Smooth muscle cell (in vitro differentiated cells): Measurements from ENCODE around the gene SHH. TPM values are rescaled to one million over a fixed set of nuclear protein-coding genes. Genes with fewer than 3 reads are reported as not detected.
A peak's percentile ranks its signal among the peaks of the same experiment; 100 is the strongest.

Experiments
- DNase-seq: peaks from one replicate; lab custom pipeline; 2025; ENCODE audit not compliant: unreplicated experiment; lab: John Stamatoyannopoulos, UW
- H2AFZ ChIP-seq: fragments of 200-600 bp; sonication (generic); 2 replicates; pipeline ENCODE4 v1.6.0; 2016; ENCODE audit warnings: antibody characterized with exemption, low read depth, mild to moderate bottlenecking
- H3F3A ChIP-seq: fragments of 200-600 bp; sonication (generic); 2 replicates; pipeline ENCODE4 v1.6.0; 2017; ENCODE audit warnings: antibody characterized with exemption, low read depth
- H3K27ac ChIP-seq: fragments of 200-600 bp; sonication (generic); 2 replicates; pipeline ENCODE4 v1.5.1; 2016; ENCODE audit warnings: low read depth, mild to moderate bottlenecking
- H3K27me3 ChIP-seq: fragments of 200-600 bp; sonication (generic); 2 replicates; pipeline ENCODE4 v1.6.1; 2016; ENCODE audit warnings: low read depth, mild to moderate bottlenecking
- H3K36me3 ChIP-seq: fragments of 200-600 bp; sonication (generic); 2 replicates; pipeline ENCODE4 v1.5.1; 2016; ENCODE audit warnings: low read depth
- H3K4me1 ChIP-seq: fragments of 200-600 bp; sonication (generic); 2 replicates; pipeline ENCODE4 v1.5.1; 2016; ENCODE audit warnings: low read depth
- H3K4me2 ChIP-seq: fragments of 200-600 bp; sonication (generic); 2 replicates; pipeline ENCODE4 v1.6.0; 2016; ENCODE audit warnings: mild to moderate bottlenecking
- H3K4me3 ChIP-seq: fragments of 200-600 bp; sonication (generic); 2 replicates; pipeline ENCODE4 v1.5.1; 2016; ENCODE audit warnings: mild to moderate bottlenecking
- H3K79me2 ChIP-seq: fragments of 200-600 bp; sonication (generic); 2 replicates; pipeline ENCODE4 v1.6.0; 2016; ENCODE audit warnings: low read depth, mild to moderate bottlenecking
- H3K9ac ChIP-seq: fragments of 200-600 bp; sonication (generic); 2 replicates; pipeline ENCODE4 v1.6.0; 2016; ENCODE audit warnings: low read depth
- H3K9me3 ChIP-seq: fragments of 200-600 bp; sonication (generic); replicated peaks from 2 replicates; pipeline ENCODE4 v1.5.1; 2016; ENCODE audit warnings: low read depth
- H4K20me1 ChIP-seq: fragments of 200-600 bp; sonication (generic); 2 replicates; pipeline ENCODE4 v1.6.0; 2016; ENCODE audit warnings: low read depth
- CTCF ChIP-seq: fragments of 200-600 bp; sonication (generic); IDR thresholded peaks from 2 replicates; pipeline ENCODE4 v1.5.1; 2017; ENCODE audit warnings: borderline replicate concordance, mild to moderate bottlenecking, antibody characterized with exemption; ENCODE audit not compliant: insufficient read depth, poor library complexity, severe bottlenecking
- WGBS: methylation state at CpG from one replicate; pipeline ENCODE4 v1.1.7; 2016; ENCODE audit warnings: low lambda C conversion rate; 5-methylcytosine and 5-hydroxymethylcytosine counted together
- polyA plus RNA-seq: library from polyadenylated mRNA; unstranded; fragments of >200 nt; fragmentation: Nextera tagmentation; extraction: Ambion mirVana; gene quantifications from 2 replicates; pipeline ENCODE4 v1.2.1, GENCODE V29; 2016
- total RNA-seq: library from RNA; depleted of rRNA; stranded (reverse); fragments of >200 nt; gene quantifications from 2 replicates; pipeline ENCODE4 v1.2.3, GENCODE V29; 2014

SHH gene
- total and polyA plus RNA-seq, 2 experiments from 2014 or later: not detected

- H3K4me1 ChIP-seq: no peaks in the 10 kb centered on the region
- no peak overlapping the region for H3K4me3 ChIP-seq
- no peak overlapping the region for H3K9ac ChIP-seq
- WGBS: 83% methylated on average over 35 of the region's 38 CpGs
- H3K27me3 ChIP-seq: peaks cover 56% of the 10 kb centered on the region
- H3K79me2 ChIP-seq: no peaks in the 10 kb centered on the region
- no peak overlapping the region for H3K27ac ChIP-seq
- H3K9me3 ChIP-seq: no peaks in the 10 kb centered on the region
- H2AFZ ChIP-seq: no peak overlapping the region
- no peaks in the 10 kb centered on the region for H3K36me3 ChIP-seq
- no peak for TF ChIP-seq CTCF
- no peaks in the 10 kb centered on the region for H3F3A ChIP-seq
- DNase-seq: no peak
- H4K20me1 ChIP-seq: no peaks in the 10 kb centered on the region
- no peak overlapping the region for H3K4me2 ChIP-seq
Measured at GRCh38 chr7:155797262-155798250, 14.7 kb downstream of the SHH start.

- Histone ChIP-seq H3K79me2 (no peaks in the 10 kb centered on the region), H3F3A (no peaks in the 10 kb centered on the region), H3K4me3 (no peak overlapping the region), H4K20me1 (no peaks in the 10 kb centered on the region), H3K9me3 (no peaks in the 10 kb centered on the region), H3K9ac (no peak overlapping the region), H3K36me3 (no peaks in the 10 kb centered on the region), H3K4me1 (no peaks in the 10 kb centered on the region), H3K27ac (no peak overlapping the region), H3K27me3 (peaks cover 46% of the 10 kb centered on the region), H3K4me2 (peak overlapping the region; percentile 67), H2AFZ (no peak overlapping the region)
- peak; percentile 92 for TF ChIP-seq CTCF
- DNase-seq: peak; percentile 13
- WGBS: 55% methylated on average over 46 of the region's 60 CpGs
Measured at GRCh38 chr7:155796381-155797261, 15.6 kb downstream of the SHH start.

- H3K36me3 ChIP-seq: no peaks in the 10 kb centered on the region
- no peak overlapping the region for H3K4me3 ChIP-seq
- no peak for DNase-seq
- no peak overlapping the region for H3K9ac ChIP-seq
- WGBS: 90% methylated on average over 8 of the region's 8 CpGs
- peaks cover 40% of the 10 kb centered on the region for H3K27me3 ChIP-seq
- no peaks in the 10 kb centered on the region for H3F3A ChIP-seq
- H3K4me1 ChIP-seq: no peaks in the 10 kb centered on the region
- TF ChIP-seq CTCF: no peak
- no peaks in the 10 kb centered on the region for H3K79me2 ChIP-seq
- H2AFZ ChIP-seq: no peak overlapping the region
- no peak overlapping the region for H3K4me2 ChIP-seq
- H3K9me3 ChIP-seq: no peaks in the 10 kb centered on the region
- no peak overlapping the region for H3K27ac ChIP-seq
- H4K20me1 ChIP-seq: no peaks in the 10 kb centered on the region
Measured at GRCh38 chr7:155795951-155796350, 16.3 kb downstream of the SHH start.
